ENCODE data around the gene PTPRK. TPM values are rescaled to one million over a fixed set of nuclear protein-coding genes. Genes with fewer than 3 reads are reported as not detected.

The PTPRK gene
- total and polyA plus RNA-seq, 10 of the 15 experiments (the other 5 are each of a cell fraction or from before 2014, with no cell fraction given) = 0.23 to 1.9 (median 0.55) TPM

DNA sequence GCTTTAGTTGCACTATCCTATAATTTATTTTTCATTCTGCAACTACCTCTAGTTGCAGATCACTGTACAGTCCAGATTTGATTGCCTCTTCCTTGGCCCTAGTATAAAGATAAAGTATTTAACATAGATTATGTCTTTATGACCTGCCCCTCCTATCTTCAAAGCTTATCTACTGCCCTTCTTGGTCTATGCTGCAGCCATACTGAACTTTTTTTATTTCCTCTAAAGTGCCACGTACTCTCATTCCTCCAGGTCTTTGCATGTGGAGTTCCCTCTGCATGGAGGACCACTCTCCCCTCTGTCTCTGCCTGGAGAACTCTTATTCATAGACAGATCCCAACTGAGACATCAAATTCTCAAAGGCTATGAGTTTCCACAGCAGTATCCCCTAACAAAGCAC lies 168.0 kb downstream of the PTPRK start:
- no peaks in the 10 kb centered on the region for H4K20me1 ChIP-seq (ENCODE audit: control insufficient read depth, insufficient read depth)
- DNase-seq (ENCODE audit: low read depth, low spot score) (no peak), ATAC-seq (no peak), FAIRE-seq (no peak)
- in situ Hi-C loops (cut with MboI) = no loop called here
- WGBS (ENCODE audit: insufficient coverage, insufficient replicate concordance, low lambda C conversion rate, missing lambda C conversion rate) = 0% methylated on average over 1 of the region's 1 CpG
- H3K4me1 ChIP-seq (ENCODE audit: control insufficient read depth, insufficient read depth, low read length) = no peaks in the 10 kb centered on the region
- no peak overlapping the region for H3K27ac ChIP-seq (ENCODE audit: control insufficient read depth, insufficient read depth)
- H3K9me3 ChIP-seq (replicated peaks; ENCODE audit: control insufficient read depth, insufficient read depth, low read length) = no peaks in the 10 kb centered on the region
- H3K9ac ChIP-seq (ENCODE audit: control insufficient read depth, insufficient read depth, low read length) = no peak overlapping the region
- H3K27me3 ChIP-seq (replicated peaks in 1 of 2; ENCODE audit: control insufficient read depth in 2 of 2, insufficient read depth in 2 of 2, low read length in 1 of 2) = no peaks in the 10 kb centered on the region
- intact Hi-C loops (cut with micrococcal nuclease; ENCODE audit: unreplicated experiment) = no loop called here
- H3K4me2 ChIP-seq (ENCODE audit: control insufficient read depth, insufficient read depth) = no peak overlapping the region
- ChIA-PET POLR2A (no interaction called here), CTCF (no interaction called here), RAD21 (ENCODE audit: unreplicated experiment) (no interaction called here), SMC1A (ENCODE audit: uncharacterized antibody, unreplicated experiment) (no interaction called here)
- no peak overlapping the region for H2AFZ ChIP-seq (ENCODE audit: control insufficient read depth, low read depth, low read length)
- no peak overlapping the region for H3K4me3 ChIP-seq
- H3K36me3 ChIP-seq (ENCODE audit: control insufficient read depth in 2 of 2, insufficient read depth in 2 of 2, low read length in 1 of 2) = no peaks in the 10 kb centered on the region
- no peaks in the 10 kb centered on the region for H3K79me2 ChIP-seq (ENCODE audit: control insufficient read depth, insufficient read depth, low read length)
- no TSS peak for BruUV-seq (replicated peaks)
- TF ChIP-seq TCF7 (IDR thresholded peaks at IDR 0.05; ENCODE audit: borderline replicate concordance) (no peak), HCFC1 (IDR thresholded peaks at IDR 0.05; ENCODE audit: low read length) (no peak), SRF (IDR thresholded peaks at IDR 0.05; ENCODE audit: low read depth in 2 of 2, low read length in 2 of 2) (no peak), MEF2B (IDR thresholded peaks at IDR 0.05; ENCODE audit: partially characterized antibody, poor library complexity, severe bottlenecking) (no peak), POLR2AphosphoS2 (IDR thresholded peaks at IDR 0.05; ENCODE audit: low read depth, low read length) (no peak), FOXM1 (IDR thresholded peaks at IDR 0.05; ENCODE audit: low read depth, low read length) (no peak), EGR1 (IDR thresholded peaks at IDR 0.05; ENCODE audit: borderline replicate concordance in 1 of 2, low read depth in 2 of 2, low read length in 2 of 2) (no peak), KAT2A (conservative IDR thresholded peaks at IDR 0.05; ENCODE audit: control insufficient read depth, low read depth, low read length) (no peak), ETV6 (conservative IDR thresholded peaks at IDR 0.05 in 1 of 2, IDR thresholded peaks at IDR 0.05 in 1 of 2; ENCODE audit: borderline replicate concordance in 1 of 2, low read depth in 1 of 2) (no peak), STAT3 (IDR thresholded peaks at IDR 0.05; ENCODE audit: low read depth, low read length) (no peak)
- TF ChIP-seq, protein P1, sequence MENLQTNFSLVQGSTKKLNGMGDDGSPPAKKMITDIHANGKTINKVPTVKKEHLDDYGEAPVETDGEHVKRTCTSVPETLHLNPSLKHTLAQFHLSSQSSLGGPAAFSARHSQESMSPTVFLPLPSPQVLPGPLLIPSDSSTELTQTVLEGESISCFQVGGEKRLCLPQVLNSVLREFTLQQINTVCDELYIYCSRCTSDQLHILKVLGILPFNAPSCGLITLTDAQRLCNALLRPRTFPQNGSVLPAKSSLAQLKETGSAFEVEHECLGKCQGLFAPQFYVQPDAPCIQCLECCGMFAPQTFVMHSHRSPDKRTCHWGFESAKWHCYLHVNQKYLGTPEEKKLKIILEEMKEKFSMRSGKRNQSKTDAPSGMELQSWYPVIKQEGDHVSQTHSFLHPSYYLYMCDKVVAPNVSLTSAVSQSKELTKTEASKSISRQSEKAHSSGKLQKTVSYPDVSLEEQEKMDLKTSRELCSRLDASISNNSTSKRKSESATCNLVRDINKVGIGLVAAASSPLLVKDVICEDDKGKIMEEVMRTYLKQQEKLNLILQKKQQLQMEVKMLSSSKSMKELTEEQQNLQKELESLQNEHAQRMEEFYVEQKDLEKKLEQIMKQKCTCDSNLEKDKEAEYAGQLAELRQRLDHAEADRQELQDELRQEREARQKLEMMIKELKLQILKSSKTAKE (IDR thresholded peaks at IDR 0.05; ENCODE audit: low read depth, poor library complexity, severe bottlenecking) = no peak
- TF ChIP-seq, protein P2, sequence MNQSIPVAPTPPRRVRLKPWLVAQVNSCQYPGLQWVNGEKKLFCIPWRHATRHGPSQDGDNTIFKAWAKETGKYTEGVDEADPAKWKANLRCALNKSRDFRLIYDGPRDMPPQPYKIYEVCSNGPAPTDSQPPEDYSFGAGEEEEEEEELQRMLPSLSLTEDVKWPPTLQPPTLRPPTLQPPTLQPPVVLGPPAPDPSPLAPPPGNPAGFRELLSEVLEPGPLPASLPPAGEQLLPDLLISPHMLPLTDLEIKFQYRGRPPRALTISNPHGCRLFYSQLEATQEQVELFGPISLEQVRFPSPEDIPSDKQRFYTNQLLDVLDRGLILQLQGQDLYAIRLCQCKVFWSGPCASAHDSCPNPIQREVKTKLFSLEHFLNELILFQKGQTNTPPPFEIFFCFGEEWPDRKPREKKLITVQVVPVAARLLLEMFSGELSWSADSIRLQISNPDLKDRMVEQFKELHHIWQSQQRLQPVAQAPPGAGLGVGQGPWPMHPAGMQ (IDR thresholded peaks at IDR 0.05; ENCODE audit: borderline replicate concordance) = no peak
- TF ChIP-seq, protein P3, sequence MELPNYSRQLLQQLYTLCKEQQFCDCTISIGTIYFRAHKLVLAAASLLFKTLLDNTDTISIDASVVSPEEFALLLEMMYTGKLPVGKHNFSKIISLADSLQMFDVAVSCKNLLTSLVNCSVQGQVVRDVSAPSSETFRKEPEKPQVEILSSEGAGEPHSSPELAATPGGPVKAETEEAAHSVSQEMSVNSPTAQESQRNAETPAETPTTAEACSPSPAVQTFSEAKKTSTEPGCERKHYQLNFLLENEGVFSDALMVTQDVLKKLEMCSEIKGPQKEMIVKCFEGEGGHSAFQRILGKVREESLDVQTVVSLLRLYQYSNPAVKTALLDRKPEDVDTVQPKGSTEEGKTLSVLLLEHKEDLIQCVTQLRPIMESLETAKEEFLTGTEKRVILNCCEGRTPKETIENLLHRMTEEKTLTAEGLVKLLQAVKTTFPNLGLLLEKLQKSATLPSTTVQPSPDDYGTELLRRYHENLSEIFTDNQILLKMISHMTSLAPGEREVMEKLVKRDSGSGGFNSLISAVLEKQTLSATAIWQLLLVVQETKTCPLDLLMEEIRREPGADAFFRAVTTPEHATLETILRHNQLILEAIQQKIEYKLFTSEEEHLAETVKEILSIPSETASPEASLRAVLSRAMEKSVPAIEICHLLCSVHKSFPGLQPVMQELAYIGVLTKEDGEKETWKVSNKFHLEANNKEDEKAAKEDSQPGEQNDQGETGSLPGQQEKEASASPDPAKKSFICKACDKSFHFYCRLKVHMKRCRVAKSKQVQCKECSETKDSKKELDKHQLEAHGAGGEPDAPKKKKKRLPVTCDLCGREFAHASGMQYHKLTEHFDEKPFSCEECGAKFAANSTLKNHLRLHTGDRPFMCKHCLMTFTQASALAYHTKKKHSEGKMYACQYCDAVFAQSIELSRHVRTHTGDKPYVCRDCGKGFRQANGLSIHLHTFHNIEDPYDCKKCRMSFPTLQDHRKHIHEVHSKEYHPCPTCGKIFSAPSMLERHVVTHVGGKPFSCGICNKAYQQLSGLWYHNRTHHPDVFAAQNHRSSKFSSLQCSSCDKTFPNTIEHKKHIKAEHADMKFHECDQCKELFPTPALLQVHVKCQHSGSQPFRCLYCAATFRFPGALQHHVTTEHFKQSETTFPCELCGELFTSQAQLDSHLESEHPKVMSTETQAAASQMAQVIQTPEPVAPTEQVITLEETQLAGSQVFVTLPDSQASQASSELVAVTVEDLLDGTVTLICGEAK (IDR thresholded peaks at IDR 0.05; ENCODE audit: borderline replicate concordance) = no peak

Measured in GM12878 (cell line).